Stimulated activated naive CD8-positive, alpha-beta T cell treated with anti-CD3 and anti-CD28 coated beads, Interleukin-15, Interleukin-2, amounts not matched to agents 100 ng/mL and 50 ng/mL, for 24 hours (primary cell): ENCODE data around the gene VSIR.
A peak's percentile ranks its signal among the peaks of the same experiment; 100 is the strongest.

Experiments
- H3K27ac Mint-ChIP-seq: one replicate; pipeline ENCODE4 v1.8.0; 2021; ENCODE audit warnings: mild to moderate bottlenecking, mixed read lengths
- H3K27me3 Mint-ChIP-seq: one replicate; pipeline ENCODE4 v1.8.0; 2021; ENCODE audit warnings: mixed read lengths
- H3K36me3 Mint-ChIP-seq: one replicate; pipeline ENCODE4 v1.8.0; 2021; ENCODE audit warnings: low read depth, mixed read lengths
- H3K4me1 Mint-ChIP-seq: one replicate; pipeline ENCODE4 v1.8.0; 2021; ENCODE audit warnings: low read depth, mixed read lengths
- H3K4me3 Mint-ChIP-seq: one replicate; pipeline ENCODE4 v1.8.0; 2021; ENCODE audit warnings: mild to moderate bottlenecking, mixed read lengths
- H3K9me3 Mint-ChIP-seq: one replicate; pipeline ENCODE4 v1.8.0; 2021; ENCODE audit warnings: mixed read lengths

Gene VSIR

GRCh38 chr10:71717056-71717455 is 56.3 kb downstream of the VSIR start:
- peak overlapping the region; percentile 63 for H3K27ac Mint-ChIP-seq
- H3K9me3 Mint-ChIP-seq: no peaks in the 10 kb centered on the region
- no peaks in the 10 kb centered on the region for H3K36me3 Mint-ChIP-seq
- H3K4me1 Mint-ChIP-seq: peaks cover 58% of the 10 kb centered on the region
- H3K27me3 Mint-ChIP-seq: no peaks in the 10 kb centered on the region
- H3K4me3 Mint-ChIP-seq: no peak overlapping the region

- H3K4me3 Mint-ChIP-seq: no peak overlapping the region
- H3K9me3 Mint-ChIP-seq: no peaks in the 10 kb centered on the region
- no peaks in the 10 kb centered on the region for H3K36me3 Mint-ChIP-seq
- H3K27ac Mint-ChIP-seq: peak overlapping the region; percentile 67
- peaks cover 62% of the 10 kb centered on the region for H3K4me1 Mint-ChIP-seq
- H3K27me3 Mint-ChIP-seq: no peaks in the 10 kb centered on the region
These were observed 56.9 kb downstream of the VSIR start for GRCh38 chr10:71716426-71716825.

- Mint-ChIP-seq H3K4me1 (peaks cover 59% of the 10 kb centered on the region), H3K27me3 (no peaks in the 10 kb centered on the region), H3K4me3 (peak overlapping the region; percentile 32), H3K27ac (peak overlapping the region; percentile 67), H3K36me3 (no peaks in the 10 kb centered on the region), H3K9me3 (no peaks in the 10 kb centered on the region)
These were observed 57.5 kb downstream of the VSIR start for GRCh38 chr10:71715860-71716259.

GRCh38 chr10:71715026-71715425 is 58.3 kb downstream of the VSIR start:
- H3K9me3 Mint-ChIP-seq: no peaks in the 10 kb centered on the region
- H3K27ac Mint-ChIP-seq: peak overlapping the region; percentile 75
- H3K36me3 Mint-ChIP-seq: no peaks in the 10 kb centered on the region
- peak overlapping the region; percentile 32 for H3K4me3 Mint-ChIP-seq
- H3K27me3 Mint-ChIP-seq: no peaks in the 10 kb centered on the region
- H3K4me1 Mint-ChIP-seq: peaks cover 60% of the 10 kb centered on the region

- no peaks in the 10 kb centered on the region for H3K27me3 Mint-ChIP-seq
- peaks cover 64% of the 10 kb centered on the region for H3K4me1 Mint-ChIP-seq
- no peaks in the 10 kb centered on the region for H3K36me3 Mint-ChIP-seq
These were observed 58.7 kb downstream of the VSIR start for GRCh38 chr10:71714592-71714991.

GRCh38 chr10:71714031-71714410 is 59.3 kb downstream of the VSIR start:
- Mint-ChIP-seq H3K27me3 (no peaks in the 10 kb centered on the region), H3K4me3 (peak overlapping the region; percentile 77), H3K4me1 (peaks cover 69% of the 10 kb centered on the region), H3K36me3 (no peaks in the 10 kb centered on the region), H3K9me3 (no peaks in the 10 kb centered on the region), H3K27ac (peak overlapping the region; percentile 99)

More at GRCh38 chr10:71714592-71714991, 58.7 kb downstream of the VSIR start:
- Mint-ChIP-seq H3K4me3 (peak overlapping the region; percentile 77), H3K9me3 (no peaks in the 10 kb centered on the region), H3K27ac (peak overlapping the region; percentile 99)

GRCh38 chr10:71713135-71714030 is 59.9 kb downstream of the VSIR start:
- Mint-ChIP-seq H3K9me3 (no peaks in the 10 kb centered on the region), H3K4me1 (peaks cover 74% of the 10 kb centered on the region), H3K4me3 (peak overlapping the region; percentile 77), H3K27me3 (no peaks in the 10 kb centered on the region), H3K27ac (peak overlapping the region; percentile 99), H3K36me3 (no peaks in the 10 kb centered on the region)

GRCh38 chr10:71712572-71713134 is 60.7 kb downstream of the VSIR start:
- peak overlapping the region; percentile 99 for H3K27ac Mint-ChIP-seq
- no peaks in the 10 kb centered on the region for H3K9me3 Mint-ChIP-seq
- H3K4me1 Mint-ChIP-seq: peaks cover 79% of the 10 kb centered on the region
- no peaks in the 10 kb centered on the region for H3K27me3 Mint-ChIP-seq
- H3K36me3 Mint-ChIP-seq: no peaks in the 10 kb centered on the region
- H3K4me3 Mint-ChIP-seq: peak overlapping the region; percentile 77

GRCh38 chr10:71712170-71712569 is 61.1 kb downstream of the VSIR start:
- Mint-ChIP-seq H3K27me3 (no peaks in the 10 kb centered on the region), H3K36me3 (no peaks in the 10 kb centered on the region), H3K27ac (peak overlapping the region; percentile 99), H3K4me1 (peaks cover 77% of the 10 kb centered on the region), H3K4me3 (no peak overlapping the region), H3K9me3 (no peaks in the 10 kb centered on the region)

- no peaks in the 10 kb centered on the region for H3K9me3 Mint-ChIP-seq
- H3K36me3 Mint-ChIP-seq: no peaks in the 10 kb centered on the region
- H3K27me3 Mint-ChIP-seq: no peaks in the 10 kb centered on the region
- H3K27ac Mint-ChIP-seq: peak overlapping the region; percentile 99
- no peak overlapping the region for H3K4me3 Mint-ChIP-seq
- H3K4me1 Mint-ChIP-seq: peaks cover 69% of the 10 kb centered on the region
These were observed 62.2 kb downstream of the VSIR start for GRCh38 chr10:71711052-71711623.

- Mint-ChIP-seq H3K9me3 (no peaks in the 10 kb centered on the region), H3K4me1 (peaks cover 63% of the 10 kb centered on the region), H3K27me3 (no peaks in the 10 kb centered on the region), H3K27ac (peak overlapping the region; percentile 57), H3K4me3 (no peak overlapping the region), H3K36me3 (no peaks in the 10 kb centered on the region)
These were observed 62.8 kb downstream of the VSIR start for GRCh38 chr10:71710519-71710918.

- no peak overlapping the region for H3K4me3 Mint-ChIP-seq
- no peaks in the 10 kb centered on the region for H3K27me3 Mint-ChIP-seq
- H3K9me3 Mint-ChIP-seq: no peaks in the 10 kb centered on the region
- no peaks in the 10 kb centered on the region for H3K36me3 Mint-ChIP-seq
- H3K27ac Mint-ChIP-seq: peak overlapping the region; percentile 32
- H3K4me1 Mint-ChIP-seq: peaks cover 52% of the 10 kb centered on the region
These were observed 64.1 kb downstream of the VSIR start for GRCh38 chr10:71708897-71709882.

- Mint-ChIP-seq H3K4me3 (no peak overlapping the region), H3K4me1 (peaks cover 43% of the 10 kb centered on the region), H3K27ac (no peak overlapping the region)
These were observed 65.0 kb downstream of the VSIR start for GRCh38 chr10:71708301-71708703.

GRCh38 chr10:71707240-71707789 is 66.0 kb downstream of the VSIR start:
- peaks cover 33% of the 10 kb centered on the region for H3K4me1 Mint-ChIP-seq
- H3K36me3 Mint-ChIP-seq: no peaks in the 10 kb centered on the region
- H3K27me3 Mint-ChIP-seq: no peaks in the 10 kb centered on the region
- H3K4me3 Mint-ChIP-seq: no peak overlapping the region
- no peak overlapping the region for H3K27ac Mint-ChIP-seq
- no peaks in the 10 kb centered on the region for H3K9me3 Mint-ChIP-seq

More at GRCh38 chr10:71708301-71708703, 65.0 kb downstream of the VSIR start:
- no peaks in the 10 kb centered on the region for H3K9me3 Mint-ChIP-seq
- H3K36me3 Mint-ChIP-seq: no peaks in the 10 kb centered on the region
- no peaks in the 10 kb centered on the region for H3K27me3 Mint-ChIP-seq
